GM23338 (cell line): ENCODE results near the gene FAM25G. TPM values are rescaled to one million over a fixed set of nuclear protein-coding genes. Genes with fewer than 3 reads are reported as not detected.

Source experiments
- ATAC-seq: fragments of 200-7000 bp; cut with Tn5 transposase; 3 replicates; pipeline ENCODE4 v1.9.1; 2020
- DNase-seq: peaks from one replicate; pipeline ENCODE4 v3.0.0-alpha.2; 2015; ENCODE audit warnings: low spot score
- H2AFZ ChIP-seq: fragments of 200-600 bp; sonication (generic); 2 replicates; pipeline ENCODE4 v1.8.0; 2016; ENCODE audit warnings: antibody characterized with exemption, mild to moderate bottlenecking, moderate library complexity
- H3F3A ChIP-seq: fragments of 200-600 bp; sonication (generic); replicated peaks from 2 replicates; pipeline ENCODE4 v1.8.0; 2017; ENCODE audit warnings: antibody characterized with exemption, mixed run types, low read depth
- H3K27ac ChIP-seq: fragments of 200-600 bp; sonication (generic); 2 replicates; pipeline ENCODE4 v1.6.1; 2016; ENCODE audit warnings: low read depth
- H3K27me3 ChIP-seq: fragments of 200-600 bp; sonication (generic); 2 replicates; pipeline ENCODE4 v1.8.0; 2016; ENCODE audit warnings: mild to moderate bottlenecking, mixed run types, moderate library complexity; ENCODE audit not compliant: insufficient read depth
- H3K36me3 ChIP-seq: fragments of 200-600 bp; sonication (generic); 2 replicates; pipeline ENCODE4 v1.8.0; 2016; ENCODE audit warnings: mild to moderate bottlenecking; ENCODE audit not compliant: insufficient read depth
- H3K4me1 ChIP-seq: fragments of 200-600 bp; sonication (generic); 2 replicates; pipeline ENCODE4 v1.8.0; 2016; ENCODE audit warnings: mild to moderate bottlenecking, moderate library complexity; ENCODE audit not compliant: insufficient read depth
- H3K4me2 ChIP-seq: fragments of 200-600 bp; sonication (generic); 2 replicates; pipeline ENCODE4 v1.7.1; 2017; ENCODE audit warnings: mixed run types
- H3K4me3 ChIP-seq: fragments of 200-600 bp; sonication (generic); 2 replicates; pipeline ENCODE4 v1.6.1; 2016; ENCODE audit warnings: mixed run types
- H3K79me2 ChIP-seq: fragments of 200-600 bp; sonication (generic); replicated peaks from 2 replicates; pipeline ENCODE4 v1.8.0; 2017; ENCODE audit warnings: mild to moderate bottlenecking; ENCODE audit not compliant: insufficient read depth
- H3K9me2 ChIP-seq: fragments of 200-600 bp; sonication (generic); 2 replicates; pipeline ENCODE4 v1.8.0; 2017; ENCODE audit not compliant: insufficient read depth
- H4K20me1 ChIP-seq: fragments of 200-600 bp; sonication (generic); replicated peaks from 2 replicates; pipeline ENCODE4 v1.8.0; 2017; ENCODE audit warnings: mild to moderate bottlenecking; ENCODE audit not compliant: insufficient read depth
- H3K27ac Mint-ChIP-seq: 2 replicates; pipeline ENCODE4 v1.8.0; 2020; ENCODE audit warnings: inconsistent platforms, mild to moderate bottlenecking, moderate library complexity, mixed read lengths
- H3K27me3 Mint-ChIP-seq: 3 replicates; pipeline ENCODE4 v1.8.0; 2022; ENCODE audit warnings: low read depth, mild to moderate bottlenecking, moderate library complexity, mixed read lengths, inconsistent platforms; ENCODE audit not compliant: insufficient read depth, poor library complexity
- H3K36me3 Mint-ChIP-seq: 3 replicates; pipeline ENCODE4 v1.8.0; 2021; ENCODE audit warnings: low read depth, mild to moderate bottlenecking, inconsistent platforms, moderate library complexity, mixed read lengths
- H3K4me1 Mint-ChIP-seq: 3 replicates; pipeline ENCODE4 v1.8.0; 2020; ENCODE audit warnings: mild to moderate bottlenecking, inconsistent platforms, mixed read lengths
- H3K4me3 Mint-ChIP-seq: 3 replicates; pipeline ENCODE4 v1.8.0; 2021; ENCODE audit warnings: moderate library complexity, mild to moderate bottlenecking, inconsistent platforms, mixed read lengths
- H3K9me3 Mint-ChIP-seq: 3 replicates; pipeline ENCODE4 v1.8.0; 2020; ENCODE audit warnings: moderate library complexity, mild to moderate bottlenecking, inconsistent platforms, mixed read lengths
- CREB1 ChIP-seq: fragments of 250-450 bp; sonication (Bioruptor Pico); IDR thresholded peaks from 2 replicates; pipeline ENCODE4 v1.5.0; 2020; ENCODE audit warnings: low read depth, mild to moderate bottlenecking, moderate library complexity
- CTCF ChIP-seq, 2 experiments: fragments of 200-600 bp in 1 of 2; sonication (generic) in 1 of 2; conservative IDR thresholded peaks; 2 replicates each; pipeline versions ENCODE4 v1.5.1 to v1.6.1; 2016 to 2017; ENCODE audit warnings: antibody characterized with exemption in 2 of 2, low read depth in 2 of 2, mild to moderate bottlenecking in 2 of 2, moderate library complexity in 1 of 2
- ETS1 ChIP-seq: IDR thresholded peaks from 2 replicates; pipeline ENCODE4 v1.6.1; 2016; ENCODE audit warnings: antibody characterized with exemption
- EZH2 ChIP-seq: fragments of 200-600 bp; sonication (generic); IDR thresholded peaks from one replicate; pipeline ENCODE4 v1.8.0; 2017; ENCODE audit warnings: antibody characterized with exemption, mild to moderate bottlenecking, low read depth; ENCODE audit not compliant: unreplicated experiment
- EZH2phosphoT487 ChIP-seq: fragments of 200-600 bp; sonication (generic); IDR thresholded peaks from one replicate; pipeline ENCODE4 v1.8.1; 2018; ENCODE audit warnings: antibody characterized with exemption; ENCODE audit not compliant: unreplicated experiment
- JUNB ChIP-seq: IDR thresholded peaks from one replicate; pipeline ENCODE4 v1.6.1; 2016; ENCODE audit warnings: antibody characterized with exemption; ENCODE audit not compliant: unreplicated experiment
- NANOG ChIP-seq: IDR thresholded peaks from 2 replicates; pipeline ENCODE4 v1.6.1; 2016; ENCODE audit warnings: antibody characterized with exemption, borderline replicate concordance
- POLR2AphosphoS5 ChIP-seq: IDR thresholded peaks from 2 replicates; pipeline ENCODE4 v1.6.1; 2016; ENCODE audit warnings: antibody characterized with exemption, low read depth
- REST ChIP-seq: IDR thresholded peaks from one replicate; pipeline ENCODE4 v1.6.1; 2018; ENCODE audit warnings: antibody characterized with exemption; ENCODE audit not compliant: unreplicated experiment
- STAT1 ChIP-seq: IDR thresholded peaks from one replicate; pipeline ENCODE4 v1.6.1; 2016; ENCODE audit warnings: antibody characterized with exemption; ENCODE audit not compliant: unreplicated experiment
- ZNF114 ChIP-seq: fragments of 250-450 bp; sonication (Bioruptor Pico); IDR thresholded peaks from 2 replicates; pipeline ENCODE4 v1.5.0; 2020; ENCODE audit warnings: mild to moderate bottlenecking, moderate library complexity
- ZNF331 ChIP-seq: fragments of 250-450 bp; sonication (Bioruptor Pico); IDR thresholded peaks from 2 replicates; pipeline ENCODE4 v1.5.0; 2020; ENCODE audit warnings: low read depth, mild to moderate bottlenecking, moderate library complexity
- ZNF462 ChIP-seq: fragments of 250-450 bp; sonication (Bioruptor Pico); IDR thresholded peaks from 2 replicates; pipeline ENCODE4 v1.5.0; 2020; ENCODE audit warnings: mild to moderate bottlenecking, moderate library complexity
- polyA plus RNA-seq: library from polyadenylated mRNA; unstranded; fragments of >200 nt; fragmentation: Nextera tagmentation; extraction: Ambion mirVana; gene quantifications from 2 replicates; pipeline ENCODE4 v1.2.1, GENCODE V29; 2016
- total RNA-seq: library from RNA; depleted of rRNA; stranded (reverse); fragments of >200 nt; shearing (Covaris generic); gene quantifications from 2 replicates; pipeline ENCODE4 v1.2.3, GENCODE V29; 2014

Gene FAM25G
- total and polyA plus RNA-seq, 2 experiments from 2014 or later: not detected

GRCh38 chr10:47444047-47444446 is 47.5 kb downstream of the FAM25G start:
- H3K27ac ChIP-seq: no peak overlapping the region
- no peaks in the 10 kb centered on the region for H4K20me1 ChIP-seq
- no peaks in the 10 kb centered on the region for H3K27me3 ChIP-seq
- H3K4me1 Mint-ChIP-seq: no peaks in the 10 kb centered on the region
- no peak for TF ChIP-seq ETS1
- TF ChIP-seq CTCF (conservative IDR thresholded peaks at IDR 0.05; ENCODE audit: low read depth in 2 of 2): no peak
- TF ChIP-seq EZH2phosphoT487: no peak
- TF ChIP-seq ZNF462 (CRISPR knock-in tag): no peak
- no peak for TF ChIP-seq POLR2AphosphoS5
- no peak for TF ChIP-seq NANOG
- TF ChIP-seq JUNB: no peak
- TF ChIP-seq ZNF331 (CRISPR knock-in tag): no peak
- no peak for TF ChIP-seq REST
- TF ChIP-seq STAT1: no peak
- TF ChIP-seq ZNF114 (CRISPR knock-in tag): no peak
- TF ChIP-seq CREB1 (CRISPR knock-in tag): no peak
- no peak for TF ChIP-seq EZH2
- DNase-seq: no peak
- no peak overlapping the region for H3K4me3 ChIP-seq
- H3K4me2 ChIP-seq: no peak overlapping the region
- H3K9me2 ChIP-seq: peaks cover 9% of the 10 kb centered on the region
- no peaks in the 10 kb centered on the region for H3K4me1 ChIP-seq
- no peaks in the 10 kb centered on the region; the same call in none of the 3 replicates for H3K36me3 Mint-ChIP-seq
- H3K27ac Mint-ChIP-seq: no peak overlapping the region
- no peak overlapping the region for H2AFZ ChIP-seq
- no peaks in the 10 kb centered on the region for H3K79me2 ChIP-seq
- H3K9me3 Mint-ChIP-seq: peaks cover 12% of the 10 kb centered on the region
- H3K36me3 ChIP-seq: no peaks in the 10 kb centered on the region
- no peaks in the 10 kb centered on the region for H3F3A ChIP-seq
- ATAC-seq: no peak
- peaks cover 10% of the 10 kb centered on the region for H3K27me3 Mint-ChIP-seq
- no peak overlapping the region for H3K4me3 Mint-ChIP-seq
